Thoracic aorta (tissue), 2 donors: ENCODE measurements around the gene TAGLN. TPM values are rescaled to one million over a fixed set of nuclear protein-coding genes. Genes with fewer than 3 reads are reported as not detected.

Experiments
- ATAC-seq: fragments of 150-250 bp; one replicate; pipeline ENCODE4 v1.8.0; 2017; ENCODE audit warnings: low read depth; ENCODE audit not compliant: insufficient number of reproducible peaks, low FRiP score
- DNase-seq: peaks from one replicate; pipeline ENCODE4 v3.0.0-alpha.2; 2020; ENCODE audit warnings: low spot score
- H3K27ac ChIP-seq, 2 donors: fragments of 200-600 bp; sonication (generic); 1 replicate in 1 of 2; 2 replicates in 1 of 2; pipeline ENCODE4 v1.5.1; 2016; ENCODE audit warnings: mild to moderate bottlenecking in 2 of 2, moderate library complexity in 2 of 2
- H3K27me3 ChIP-seq: fragments of 200-600 bp; sonication (generic); replicated peaks from 2 replicates; pipeline ENCODE4 v1.6.0; 2016; ENCODE audit warnings: mild to moderate bottlenecking; ENCODE audit not compliant: insufficient read depth
- H3K36me3 ChIP-seq: fragments of 200-600 bp; sonication (generic); one replicate; pipeline ENCODE4 v1.5.1; 2016
- H3K4me1 ChIP-seq, 2 donors: fragments of 200-600 bp; sonication (generic); 1 replicate in 1 of 2; 2 replicates in 1 of 2; pipeline versions ENCODE4 v1.5.1 to v1.6.0; 2016; ENCODE audit warnings: low read depth in 2 of 2, mild to moderate bottlenecking in 1 of 2; ENCODE audit not compliant: control insufficient read depth in 1 of 2
- H3K4me3 ChIP-seq: fragments of 200-600 bp; sonication (generic); 2 replicates; pipeline ENCODE4 v1.5.1; 2016; ENCODE audit warnings: mild to moderate bottlenecking
- H3K9me3 ChIP-seq: fragments of 200-600 bp; sonication (generic); 2 replicates; pipeline ENCODE4 v1.5.1; 2016
- total RNA-seq, 2 donors: library from RNA; depleted of rRNA; stranded (reverse); fragments of >200 nt; gene quantifications; one replicate each; pipeline versions ENCODE4 v1.1.0 to v1.2.3, GENCODE V29; 2016
- TF ChIP-seq, protein P1 (sequence below): fragments of 200-600 bp; sonication (generic); IDR thresholded peaks from one replicate; pipeline ENCODE4 v1.5.1; 2019; ENCODE audit warnings: antibody characterized with exemption

The TAGLN gene
- total RNA-seq, 2 donors from 2014 or later = 6,975 to 13,974 TPM

DNA sequence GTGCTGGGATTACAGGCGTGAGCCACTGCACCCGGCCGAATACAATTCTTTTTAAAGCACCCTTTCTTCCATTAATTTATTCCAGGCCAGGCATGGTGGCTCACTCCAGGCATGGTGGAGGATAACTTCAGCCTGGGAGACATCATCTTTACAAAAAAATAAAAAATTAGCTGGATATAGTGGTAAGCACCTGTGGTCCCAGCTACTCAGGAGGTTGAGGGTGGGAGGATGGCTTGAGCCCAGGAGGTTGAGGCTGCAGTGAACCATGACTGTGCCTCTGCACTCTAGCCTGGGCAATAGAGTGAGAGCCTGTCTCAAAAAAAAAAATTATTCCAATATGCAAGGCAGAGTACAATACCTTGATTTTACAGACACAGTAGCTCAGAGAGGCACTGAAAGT, 11.4 kb downstream of the TAGLN start:
- TF ChIP-seq, protein P1, sequence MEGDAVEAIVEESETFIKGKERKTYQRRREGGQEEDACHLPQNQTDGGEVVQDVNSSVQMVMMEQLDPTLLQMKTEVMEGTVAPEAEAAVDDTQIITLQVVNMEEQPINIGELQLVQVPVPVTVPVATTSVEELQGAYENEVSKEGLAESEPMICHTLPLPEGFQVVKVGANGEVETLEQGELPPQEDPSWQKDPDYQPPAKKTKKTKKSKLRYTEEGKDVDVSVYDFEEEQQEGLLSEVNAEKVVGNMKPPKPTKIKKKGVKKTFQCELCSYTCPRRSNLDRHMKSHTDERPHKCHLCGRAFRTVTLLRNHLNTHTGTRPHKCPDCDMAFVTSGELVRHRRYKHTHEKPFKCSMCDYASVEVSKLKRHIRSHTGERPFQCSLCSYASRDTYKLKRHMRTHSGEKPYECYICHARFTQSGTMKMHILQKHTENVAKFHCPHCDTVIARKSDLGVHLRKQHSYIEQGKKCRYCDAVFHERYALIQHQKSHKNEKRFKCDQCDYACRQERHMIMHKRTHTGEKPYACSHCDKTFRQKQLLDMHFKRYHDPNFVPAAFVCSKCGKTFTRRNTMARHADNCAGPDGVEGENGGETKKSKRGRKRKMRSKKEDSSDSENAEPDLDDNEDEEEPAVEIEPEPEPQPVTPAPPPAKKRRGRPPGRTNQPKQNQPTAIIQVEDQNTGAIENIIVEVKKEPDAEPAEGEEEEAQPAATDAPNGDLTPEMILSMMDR = no peak
- no peak overlapping the region for H3K4me3 ChIP-seq
- H3K27me3 ChIP-seq = no peaks in the 10 kb centered on the region
- H3K9me3 ChIP-seq = no peaks in the 10 kb centered on the region
- DNase-seq = no peak
- no peak overlapping the region for H3K27ac ChIP-seq
- H3K36me3 ChIP-seq = peaks cover 7% of the 10 kb centered on the region
- peaks cover under 1 to 7% of the 10 kb centered on the region in 2 donors for H3K4me1 ChIP-seq
- no peak for ATAC-seq

DNA sequence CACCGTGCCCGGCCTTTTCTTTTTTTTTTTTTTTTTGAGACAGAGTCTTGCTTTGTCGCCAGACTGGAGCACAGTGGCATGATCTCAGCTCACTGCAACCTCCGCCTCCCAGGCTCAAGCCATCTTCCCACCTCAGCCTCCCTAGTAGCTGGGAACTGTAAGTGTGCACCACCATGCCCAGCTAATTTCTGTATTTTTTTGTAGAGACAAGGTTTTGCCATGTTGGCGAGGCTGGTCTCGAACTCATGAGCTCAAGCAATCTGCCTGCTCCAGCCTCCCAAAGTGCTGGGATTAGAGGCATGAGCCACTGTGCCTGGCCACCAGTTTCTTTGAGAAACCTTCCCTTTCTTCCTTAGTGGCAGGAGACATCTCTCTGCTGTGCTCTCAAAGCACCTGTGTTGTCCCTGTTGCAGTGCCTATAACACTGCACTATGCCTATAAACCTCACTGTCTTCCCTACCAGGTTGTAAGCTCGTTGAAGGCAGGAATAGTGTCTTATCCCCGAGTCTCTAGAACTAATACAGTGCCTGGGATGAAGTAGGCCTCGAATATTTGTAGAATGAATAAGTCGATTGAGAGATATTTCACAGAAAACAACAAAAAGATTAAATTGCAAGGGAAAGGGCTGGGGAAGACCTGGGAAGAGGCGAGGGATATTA, 13.7 kb downstream of the TAGLN start:
- Histone ChIP-seq H3K4me1 (peaks cover 15 to 23% of the 10 kb centered on the region in 2 donors), H3K27me3 (no peaks in the 10 kb centered on the region), H3K9me3 (no peaks in the 10 kb centered on the region), H3K27ac (no peak overlapping the region), H3K4me3 (no peak overlapping the region), H3K36me3 (peaks cover 4% of the 10 kb centered on the region)
- TF ChIP-seq, protein P1 = no peak
- DNase-seq = no peak
- no peak for ATAC-seq

DNA sequence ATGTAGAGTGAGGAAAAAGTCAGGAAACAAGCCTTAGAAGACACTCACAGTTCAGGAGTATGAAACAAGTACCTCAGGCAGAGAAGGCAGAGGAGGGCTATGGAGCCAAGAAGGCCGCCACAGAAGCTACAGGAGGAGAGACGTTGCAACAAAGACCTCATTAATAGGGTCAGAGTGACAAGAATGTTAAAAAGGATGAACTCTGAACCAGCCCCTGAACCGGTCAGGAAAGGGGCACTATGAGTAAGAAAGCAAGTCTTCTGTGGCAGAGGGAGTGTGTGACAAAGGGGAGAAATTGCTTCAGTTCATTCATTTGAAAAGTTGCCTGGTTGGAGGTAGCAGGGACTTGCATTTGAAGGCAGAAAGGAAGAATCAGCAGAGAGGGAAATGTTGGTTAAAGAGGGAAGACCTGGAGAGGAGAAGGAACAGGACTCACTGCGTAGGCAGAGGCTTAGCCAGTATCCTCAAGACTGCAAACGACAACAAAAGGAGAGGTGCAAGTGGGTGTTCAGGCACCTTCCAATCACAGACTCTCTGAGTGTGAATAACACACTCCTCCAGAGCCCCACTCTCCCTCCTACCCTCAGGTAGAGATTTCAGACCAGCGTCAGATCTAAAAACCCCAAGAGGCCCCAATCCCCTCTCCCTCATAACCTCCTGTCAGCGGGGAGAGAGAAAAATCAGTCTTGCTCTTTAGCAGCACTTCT, 15.4 kb downstream of the TAGLN start:
- Histone ChIP-seq H3K27ac (peak overlapping the region in 1 of 2 donors; percentile 16), H3K9me3 (no peaks in the 10 kb centered on the region), H3K36me3 (peaks cover 8% of the 10 kb centered on the region), H3K4me3 (no peak overlapping the region), H3K27me3 (no peaks in the 10 kb centered on the region), H3K4me1 (peaks cover 31 to 41% of the 10 kb centered on the region in 2 donors)
- DNase-seq = no peak
- TF ChIP-seq, protein P1 = no peak
- ATAC-seq = no peak

DNA sequence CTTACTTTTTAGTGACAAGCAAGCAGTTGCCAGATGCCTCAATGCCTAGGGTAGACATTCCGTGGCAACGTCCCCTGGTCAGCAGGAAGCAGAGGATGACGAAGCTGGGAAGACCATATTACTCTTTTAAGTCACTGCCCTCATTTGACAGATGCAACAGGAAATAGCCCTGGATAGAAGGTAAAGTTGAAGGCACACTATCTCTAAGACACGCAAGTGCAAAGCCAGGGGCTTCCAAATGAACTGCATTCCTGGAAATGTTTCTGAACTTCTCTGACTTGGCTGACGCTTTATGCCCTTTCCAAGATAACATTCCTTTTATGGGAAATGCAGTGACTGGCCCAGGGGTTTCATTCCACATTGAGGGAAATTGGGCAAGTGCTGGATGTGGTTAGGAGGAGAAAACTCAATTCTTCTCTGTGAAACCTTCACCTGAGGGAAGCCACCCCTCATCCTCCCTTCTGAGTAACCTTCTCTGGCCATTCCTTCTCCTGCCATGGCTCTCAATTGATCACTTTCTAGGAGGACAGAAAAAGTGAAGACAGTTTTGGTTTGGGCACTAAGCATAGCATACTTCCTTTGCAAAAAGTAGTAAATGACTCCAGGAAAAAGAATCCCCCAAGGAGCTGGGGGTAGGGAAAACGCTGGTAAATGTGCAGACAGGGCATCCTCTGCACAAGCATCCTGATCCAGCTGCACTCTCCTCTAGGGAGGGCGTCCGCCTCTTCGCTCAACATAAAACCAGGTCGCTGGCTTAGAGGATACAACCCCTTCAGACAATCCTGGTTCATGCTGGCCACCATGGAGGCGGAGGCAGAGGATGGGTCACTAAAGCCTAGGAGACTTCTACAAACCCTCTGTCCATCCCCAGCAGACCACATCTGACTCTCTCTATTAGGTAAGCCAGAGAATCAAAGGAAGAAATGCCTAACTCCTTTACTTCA, 18.2 kb downstream of the TAGLN start:
- ATAC-seq = peak; percentile 21
- Histone ChIP-seq H3K4me3 (peak overlapping the region; percentile 59), H3K4me1 (peaks cover 48 to 69% of the 10 kb centered on the region in 2 donors), H3K27me3 (no peaks in the 10 kb centered on the region), H3K9me3 (no peaks in the 10 kb centered on the region), H3K27ac (peak overlapping the region; percentile 95 to 99), H3K36me3 (peaks cover 8% of the 10 kb centered on the region)
- no peak for DNase-seq
- TF ChIP-seq, protein P1 = no peak
